Smooth muscle cell (in vitro differentiated cells): Measurements from ENCODE around the gene TAB2. TPM values are rescaled to one million over a fixed set of nuclear protein-coding genes. Genes with fewer than 3 reads are reported as not detected.
A peak's percentile ranks its signal among the peaks of the same experiment; 100 is the strongest.

Experiments used
- DNase-seq: peaks from one replicate; lab custom pipeline; 2025; ENCODE audit not compliant: unreplicated experiment; lab: John Stamatoyannopoulos, UW
- H2AFZ ChIP-seq: fragments of 200-600 bp; sonication (generic); 2 replicates; pipeline ENCODE4 v1.6.0; 2016; ENCODE audit warnings: antibody characterized with exemption, low read depth, mild to moderate bottlenecking
- H3F3A ChIP-seq: fragments of 200-600 bp; sonication (generic); 2 replicates; pipeline ENCODE4 v1.6.0; 2017; ENCODE audit warnings: antibody characterized with exemption, low read depth
- H3K27ac ChIP-seq: fragments of 200-600 bp; sonication (generic); 2 replicates; pipeline ENCODE4 v1.5.1; 2016; ENCODE audit warnings: low read depth, mild to moderate bottlenecking
- H3K27me3 ChIP-seq: fragments of 200-600 bp; sonication (generic); 2 replicates; pipeline ENCODE4 v1.6.1; 2016; ENCODE audit warnings: low read depth, mild to moderate bottlenecking
- H3K36me3 ChIP-seq: fragments of 200-600 bp; sonication (generic); 2 replicates; pipeline ENCODE4 v1.5.1; 2016; ENCODE audit warnings: low read depth
- H3K4me1 ChIP-seq: fragments of 200-600 bp; sonication (generic); 2 replicates; pipeline ENCODE4 v1.5.1; 2016; ENCODE audit warnings: low read depth
- H3K4me2 ChIP-seq: fragments of 200-600 bp; sonication (generic); 2 replicates; pipeline ENCODE4 v1.6.0; 2016; ENCODE audit warnings: mild to moderate bottlenecking
- H3K4me3 ChIP-seq: fragments of 200-600 bp; sonication (generic); 2 replicates; pipeline ENCODE4 v1.5.1; 2016; ENCODE audit warnings: mild to moderate bottlenecking
- H3K79me2 ChIP-seq: fragments of 200-600 bp; sonication (generic); 2 replicates; pipeline ENCODE4 v1.6.0; 2016; ENCODE audit warnings: low read depth, mild to moderate bottlenecking
- H3K9ac ChIP-seq: fragments of 200-600 bp; sonication (generic); 2 replicates; pipeline ENCODE4 v1.6.0; 2016; ENCODE audit warnings: low read depth
- H3K9me3 ChIP-seq: fragments of 200-600 bp; sonication (generic); replicated peaks from 2 replicates; pipeline ENCODE4 v1.5.1; 2016; ENCODE audit warnings: low read depth
- H4K20me1 ChIP-seq: fragments of 200-600 bp; sonication (generic); 2 replicates; pipeline ENCODE4 v1.6.0; 2016; ENCODE audit warnings: low read depth
- WGBS: methylation state at CpG from one replicate; pipeline ENCODE4 v1.1.7; 2016; ENCODE audit warnings: low lambda C conversion rate; 5-methylcytosine and 5-hydroxymethylcytosine counted together
- polyA plus RNA-seq: library from polyadenylated mRNA; unstranded; fragments of >200 nt; fragmentation: Nextera tagmentation; extraction: Ambion mirVana; gene quantifications from 2 replicates; pipeline ENCODE4 v1.2.1, GENCODE V29; 2016
- total RNA-seq: library from RNA; depleted of rRNA; stranded (reverse); fragments of >200 nt; gene quantifications from 2 replicates; pipeline ENCODE4 v1.2.3, GENCODE V29; 2014
- TF ChIP-seq, protein P1 (sequence below): fragments of 200-600 bp; sonication (generic); IDR thresholded peaks from 2 replicates; pipeline ENCODE4 v1.5.1; 2017; ENCODE audit warnings: borderline replicate concordance, mild to moderate bottlenecking, antibody characterized with exemption; ENCODE audit not compliant: insufficient read depth, poor library complexity, severe bottlenecking

The TAB2 gene
- total and polyA plus RNA-seq, 2 experiments from 2014 or later, result 12.6 to 78.5 TPM

DNA sequence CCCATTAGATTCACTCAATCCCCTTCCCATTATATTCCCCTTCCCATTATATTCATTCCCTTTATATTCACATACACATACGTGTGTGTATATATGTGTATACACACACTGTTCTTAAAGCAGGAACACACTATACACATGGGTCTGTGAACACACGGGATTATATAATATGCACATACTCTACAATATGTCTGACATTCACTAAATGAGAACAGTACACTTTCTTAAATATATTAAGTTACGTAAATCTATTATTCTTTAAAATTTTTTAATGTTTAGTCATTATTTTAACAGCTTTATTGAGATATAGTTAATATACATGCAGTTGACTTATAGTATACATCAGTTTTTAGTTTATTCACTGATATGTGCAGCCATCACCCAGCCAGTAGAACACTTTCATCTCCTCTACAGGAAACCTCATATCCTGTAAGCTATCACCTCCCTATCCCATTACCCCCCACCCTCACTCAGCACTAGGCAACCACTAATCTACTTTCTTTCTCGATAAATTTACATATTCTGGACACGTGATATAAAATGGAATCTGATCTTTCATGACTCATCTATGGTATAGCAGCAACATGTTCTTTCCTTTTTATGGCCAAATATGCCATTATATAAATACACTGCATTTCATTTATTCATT is 68.6 kb downstream of the TAB2 start:
- Histone ChIP-seq H3K79me2 (peaks cover 70% of the 10 kb centered on the region), H3K36me3 (peaks cover 2% of the 10 kb centered on the region), H3K4me3 (no peak overlapping the region), H3K9me3 (no peaks in the 10 kb centered on the region), H3K27me3 (no peaks in the 10 kb centered on the region), H4K20me1 (peaks cover 69% of the 10 kb centered on the region), H2AFZ (no peak overlapping the region), H3K4me2 (no peak overlapping the region), H3F3A (no peaks in the 10 kb centered on the region), H3K27ac (no peak overlapping the region), H3K4me1 (no peaks in the 10 kb centered on the region), H3K9ac (no peak overlapping the region)
- DNase-seq, result no peak
- TF ChIP-seq, protein P1, sequence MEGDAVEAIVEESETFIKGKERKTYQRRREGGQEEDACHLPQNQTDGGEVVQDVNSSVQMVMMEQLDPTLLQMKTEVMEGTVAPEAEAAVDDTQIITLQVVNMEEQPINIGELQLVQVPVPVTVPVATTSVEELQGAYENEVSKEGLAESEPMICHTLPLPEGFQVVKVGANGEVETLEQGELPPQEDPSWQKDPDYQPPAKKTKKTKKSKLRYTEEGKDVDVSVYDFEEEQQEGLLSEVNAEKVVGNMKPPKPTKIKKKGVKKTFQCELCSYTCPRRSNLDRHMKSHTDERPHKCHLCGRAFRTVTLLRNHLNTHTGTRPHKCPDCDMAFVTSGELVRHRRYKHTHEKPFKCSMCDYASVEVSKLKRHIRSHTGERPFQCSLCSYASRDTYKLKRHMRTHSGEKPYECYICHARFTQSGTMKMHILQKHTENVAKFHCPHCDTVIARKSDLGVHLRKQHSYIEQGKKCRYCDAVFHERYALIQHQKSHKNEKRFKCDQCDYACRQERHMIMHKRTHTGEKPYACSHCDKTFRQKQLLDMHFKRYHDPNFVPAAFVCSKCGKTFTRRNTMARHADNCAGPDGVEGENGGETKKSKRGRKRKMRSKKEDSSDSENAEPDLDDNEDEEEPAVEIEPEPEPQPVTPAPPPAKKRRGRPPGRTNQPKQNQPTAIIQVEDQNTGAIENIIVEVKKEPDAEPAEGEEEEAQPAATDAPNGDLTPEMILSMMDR, result no peak
- WGBS, result 97% methylated on average over 5 of the region's 5 CpGs

DNA sequence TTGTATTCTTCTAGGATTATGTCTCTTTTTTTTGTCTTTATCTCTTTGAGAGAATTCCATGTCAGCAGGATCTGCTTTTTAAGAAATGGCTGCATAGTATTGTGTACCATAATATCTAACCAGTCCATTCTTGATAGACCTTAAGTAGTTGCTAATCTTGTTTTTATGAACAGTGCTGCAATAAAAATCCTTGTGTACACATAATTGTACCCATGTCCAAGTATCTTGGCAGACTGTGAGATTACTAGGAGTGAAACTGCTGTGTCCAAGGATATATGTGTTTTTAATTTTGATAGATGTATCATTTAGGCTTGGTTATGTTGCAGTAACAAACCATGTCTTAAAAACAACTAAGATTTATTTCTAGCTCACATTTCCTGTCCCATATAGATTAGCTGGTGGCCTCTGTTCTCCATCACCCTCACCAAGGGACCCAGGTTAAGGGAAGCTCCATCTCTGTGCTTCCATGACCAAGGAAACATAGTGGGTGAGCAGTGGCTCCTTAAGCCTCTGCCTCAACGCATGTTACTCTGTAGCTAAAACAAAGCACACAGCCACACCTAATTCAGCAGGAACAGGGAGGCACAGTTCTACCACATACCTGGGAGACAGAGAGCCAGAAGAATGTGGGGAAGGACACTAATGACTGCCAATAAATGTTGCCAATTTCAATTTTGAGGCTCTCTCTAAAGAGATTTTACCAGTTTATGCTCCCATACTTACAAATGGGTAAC is 70.4 kb downstream of the TAB2 start:
- Histone ChIP-seq H3K9ac (no peak overlapping the region), H3K27me3 (no peaks in the 10 kb centered on the region), H2AFZ (no peak overlapping the region), H3K79me2 (peaks cover 86% of the 10 kb centered on the region), H3K4me1 (no peaks in the 10 kb centered on the region), H4K20me1 (peaks cover 61% of the 10 kb centered on the region), H3K9me3 (no peaks in the 10 kb centered on the region), H3K4me3 (no peak overlapping the region), H3K4me2 (no peak overlapping the region), H3F3A (no peaks in the 10 kb centered on the region), H3K27ac (peak overlapping the region; percentile 41), H3K36me3 (peaks cover 2% of the 10 kb centered on the region)
- WGBS, result 59% methylated on average over 1 of the region's 1 CpG
- TF ChIP-seq, protein P1, result no peak
- no peak for DNase-seq

DNA sequence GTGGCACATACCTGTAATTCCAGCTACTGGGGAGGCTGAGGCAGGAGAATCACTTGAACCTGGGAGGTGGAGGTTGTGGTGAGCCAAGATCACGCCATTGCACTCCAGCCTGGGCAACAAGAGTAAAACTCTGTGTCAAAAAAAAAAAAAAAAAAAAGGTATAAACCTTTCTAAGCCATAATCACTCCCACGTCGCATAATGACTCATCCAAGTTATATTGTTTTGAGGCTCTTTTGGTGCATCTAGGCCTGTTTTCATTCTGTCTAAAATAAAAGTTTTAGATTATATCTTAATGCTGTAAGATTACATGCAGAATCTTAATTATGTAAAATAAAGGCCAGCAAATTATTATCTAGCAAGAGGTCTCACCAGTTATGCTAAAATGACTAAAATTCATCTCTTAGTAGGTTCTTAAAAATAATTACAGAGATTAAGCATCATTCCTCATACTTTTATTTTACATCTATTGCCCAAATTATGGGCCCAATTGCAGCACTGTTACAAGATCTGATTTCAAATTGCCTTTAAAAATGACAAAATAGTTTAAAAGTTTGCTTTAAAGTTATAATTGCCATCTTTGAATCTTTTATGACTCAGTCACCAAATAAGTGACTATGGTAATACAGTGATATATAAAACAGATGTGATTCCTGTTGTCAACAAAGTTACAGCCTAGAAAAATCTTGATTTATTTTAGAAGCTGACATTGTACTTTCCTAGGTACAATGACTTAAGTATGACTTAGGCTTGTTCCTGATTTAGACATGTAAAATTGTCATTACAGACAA is 72.2 kb downstream of the TAB2 start:
- Histone ChIP-seq H3K9ac (no peak overlapping the region), H3K4me1 (no peaks in the 10 kb centered on the region), H3K36me3 (peaks cover 2% of the 10 kb centered on the region), H4K20me1 (peaks cover 72% of the 10 kb centered on the region), H2AFZ (no peak overlapping the region), H3K4me2 (no peak overlapping the region), H3K9me3 (no peaks in the 10 kb centered on the region), H3K27ac (no peak overlapping the region), H3F3A (no peaks in the 10 kb centered on the region), H3K79me2 (peaks cover 93% of the 10 kb centered on the region), H3K4me3 (no peak overlapping the region), H3K27me3 (no peaks in the 10 kb centered on the region)
- no peak for DNase-seq
- TF ChIP-seq, protein P1, result no peak
- 68% methylated on average over 3 of the region's 3 CpGs for WGBS
